H54 (cell line): ENCODE results near the gene FBLN2.

Source experiments
- DNase-seq: peaks from one replicate; pipeline ENCODE4 v3.0.0; 2011; ENCODE audit warnings: low spot score, mixed read lengths; ENCODE audit not compliant: insufficient read length
- FAIRE-seq: peaks from 3 replicates; lab custom pipeline; 2011; peaks lifted over from hg19 to GRCh38; lab: Jason Lieb, UNC
- POLR2A ChIP-seq: IDR thresholded peaks from 2 replicates; pipeline ENCODE4 v1.6.1; 2011; ENCODE audit warnings: low read depth, mild to moderate bottlenecking, low read length

FBLN2 gene

DNA sequence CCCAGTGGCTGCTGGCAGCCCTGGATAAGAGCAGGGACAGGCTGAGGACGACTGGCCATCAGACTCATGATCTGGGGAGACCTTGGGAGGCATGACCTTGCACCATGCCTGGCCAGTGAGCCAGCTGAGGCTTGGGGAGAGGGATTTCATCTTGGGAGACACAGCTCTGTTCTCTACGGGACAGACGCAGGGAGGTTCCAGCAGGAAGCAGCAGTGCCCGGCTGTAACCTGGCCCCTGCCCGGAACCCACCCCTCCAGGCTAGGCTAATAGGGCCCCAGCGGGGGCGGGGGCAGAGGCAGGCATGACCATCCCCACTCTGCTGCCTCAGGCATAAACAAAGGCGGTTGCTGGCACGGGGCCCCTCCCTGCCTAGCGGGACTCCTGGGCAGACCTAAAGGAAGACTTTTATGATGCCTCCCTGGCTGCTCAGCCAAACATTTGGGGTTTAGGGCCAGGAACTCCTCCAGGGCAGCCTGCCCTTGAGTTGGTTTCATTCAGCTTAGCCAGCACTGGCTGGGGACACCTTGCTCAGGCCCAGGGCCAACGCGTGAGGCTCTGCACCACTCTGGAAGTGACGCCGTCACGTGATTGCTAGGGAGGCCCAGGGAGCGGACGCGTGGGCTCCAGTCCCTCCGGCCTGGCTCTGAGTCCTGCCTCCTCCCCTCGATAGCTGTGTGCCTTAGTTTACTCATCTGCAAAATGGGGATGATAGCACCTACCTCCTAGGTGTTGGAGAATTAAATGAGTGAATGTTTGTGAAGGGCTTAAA, 41.2 kb upstream of the FBLN2 start:
- FAIRE-seq (no peak), DNase-seq (peak; percentile 49)
- no peak for TF ChIP-seq POLR2A

DNA sequence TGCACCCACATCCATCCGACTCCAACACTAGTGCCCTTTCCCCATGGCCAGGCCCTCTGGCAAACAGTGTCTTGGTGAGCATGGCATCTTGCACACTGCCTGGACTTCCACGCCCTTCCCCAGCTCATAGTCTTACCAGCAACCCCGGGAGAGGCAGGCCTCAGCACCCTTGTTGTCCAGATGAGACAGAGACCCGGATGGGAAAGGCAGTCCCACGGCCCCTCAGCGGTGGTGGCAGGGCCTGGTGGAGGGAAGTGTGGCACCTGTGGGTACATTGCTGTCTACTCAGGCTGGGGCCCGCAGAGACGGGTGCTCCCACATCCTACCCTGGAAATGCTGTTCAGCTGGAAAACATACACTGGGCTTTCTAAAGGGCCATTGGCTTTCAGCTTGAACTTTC, 40.4 kb upstream of the FBLN2 start:
- no peak for TF ChIP-seq POLR2A
- no peak for DNase-seq
- FAIRE-seq, result no peak

DNA sequence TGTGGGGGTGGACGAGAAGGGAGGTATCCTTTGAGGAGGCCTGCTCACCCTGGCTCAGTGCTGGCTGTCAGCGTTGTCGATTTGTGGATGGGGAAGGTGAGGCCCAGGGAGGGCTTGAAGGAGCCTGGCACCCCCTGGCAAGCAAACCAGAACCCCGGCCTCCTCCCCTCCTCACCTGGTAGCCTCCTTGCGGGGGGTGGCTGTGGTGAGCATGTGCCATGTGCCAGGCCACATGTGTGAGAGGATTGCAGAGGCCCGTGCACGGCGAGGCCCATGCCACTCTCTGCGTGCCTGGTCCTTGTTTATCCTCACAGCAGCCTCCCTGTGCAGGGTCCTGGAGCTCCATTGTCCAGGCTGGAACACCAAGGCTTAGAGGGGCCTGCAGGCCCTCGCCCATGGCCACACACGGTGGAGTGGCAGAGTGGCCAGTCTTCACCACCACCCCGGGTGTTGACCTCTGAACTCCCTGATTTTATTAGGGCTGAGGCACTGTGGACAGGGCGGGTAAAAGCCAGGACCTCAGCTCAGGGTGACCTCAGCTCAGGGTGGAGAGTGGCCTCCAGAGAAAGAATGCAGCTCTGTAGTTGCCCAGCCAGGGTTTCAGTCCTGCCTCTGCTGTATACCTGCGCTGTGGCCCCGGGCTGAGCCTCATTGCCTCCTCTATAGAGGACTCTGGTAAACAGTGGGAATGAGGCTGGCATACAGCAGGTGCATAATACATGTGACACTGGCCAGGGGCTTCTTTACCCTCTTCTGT, 39.7 kb upstream of the FBLN2 start:
- FAIRE-seq (no peak), DNase-seq (no peak)
- TF ChIP-seq POLR2A, result no peak

DNA sequence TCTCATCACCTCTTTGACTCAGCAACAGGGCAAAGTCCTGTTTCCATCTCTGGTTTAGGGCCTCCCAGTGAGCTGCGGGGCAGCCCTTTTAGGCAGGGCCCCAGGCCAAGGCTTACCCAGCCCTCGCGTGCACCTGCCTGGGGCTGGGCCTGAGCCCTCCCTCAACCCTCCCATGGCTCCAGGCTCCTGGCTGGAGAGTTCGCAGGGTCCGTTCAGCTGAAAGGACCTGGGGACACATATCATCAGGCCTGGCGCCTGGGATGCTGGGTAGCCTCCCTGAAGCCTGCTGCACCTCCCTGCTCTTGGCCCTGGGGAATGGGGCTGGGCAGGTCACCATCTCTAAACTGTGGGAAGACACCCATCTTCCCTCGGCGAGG, 39.1 kb upstream of the FBLN2 start:
- no peak for TF ChIP-seq POLR2A
- DNase-seq (no peak), FAIRE-seq (no peak)

DNA sequence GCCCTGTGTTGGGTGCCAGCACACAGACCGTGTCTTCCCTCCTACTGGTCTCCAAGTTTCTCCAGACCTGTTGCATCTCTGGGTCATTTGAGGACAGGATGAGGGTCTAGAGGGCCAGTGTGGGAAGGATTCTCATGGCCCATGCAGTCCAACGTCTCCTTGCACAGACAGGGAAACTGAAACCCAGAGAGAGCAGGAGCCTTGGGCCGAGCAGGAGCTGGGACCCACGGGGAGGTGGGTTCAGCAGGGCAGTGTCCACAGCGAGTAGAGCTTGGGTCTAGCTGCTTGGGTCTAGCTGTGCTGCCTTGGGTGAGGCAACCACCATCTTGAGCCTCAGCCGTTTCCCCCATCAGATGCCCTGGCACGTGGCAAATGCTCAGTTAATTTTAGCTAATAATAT, 36.5 kb upstream of the FBLN2 start:
- TF ChIP-seq POLR2A, result no peak
- FAIRE-seq (no peak), DNase-seq (no peak)

DNA sequence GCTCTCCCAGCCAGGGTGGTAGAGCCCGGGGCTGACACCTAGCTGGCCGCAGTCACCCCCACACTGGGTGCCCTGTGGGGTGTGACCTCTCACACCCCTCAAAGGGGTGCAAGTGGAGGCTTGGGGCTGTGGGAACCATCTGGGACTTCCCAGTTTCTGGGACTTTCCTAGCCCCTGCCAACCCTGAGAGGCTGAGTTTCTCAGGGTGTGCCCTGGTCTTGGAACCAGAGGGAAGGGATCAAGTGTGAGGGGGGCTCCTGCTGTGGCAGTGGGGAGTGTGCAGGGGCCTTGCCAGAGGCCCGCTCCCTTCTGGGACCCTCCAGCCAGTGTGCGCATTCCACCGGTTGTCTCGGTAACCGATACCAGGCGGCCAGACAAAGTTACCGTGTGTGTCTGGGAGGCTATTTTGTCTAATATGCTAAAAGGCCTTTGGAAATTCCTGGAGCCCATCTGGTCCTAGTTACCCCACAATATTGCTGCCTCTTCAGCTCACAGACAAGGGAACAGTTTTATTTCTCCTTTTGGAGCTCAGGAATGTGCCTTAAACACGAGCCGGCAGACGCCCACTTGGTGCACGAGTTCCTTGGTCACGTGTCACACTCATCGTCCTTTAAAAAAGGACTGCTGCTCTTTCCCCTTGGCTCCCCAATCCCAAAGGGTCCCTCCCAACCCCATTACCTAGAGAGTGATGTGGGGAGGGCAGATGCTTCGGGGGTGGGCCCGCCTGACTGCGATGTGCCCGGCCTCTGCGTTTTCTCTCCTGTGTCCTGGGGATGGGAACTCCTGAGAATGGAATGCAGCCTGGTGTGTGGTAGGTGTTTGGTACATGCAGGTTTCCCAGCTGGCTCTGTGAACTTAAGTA, 35.6 kb upstream of the FBLN2 start:
- TF ChIP-seq POLR2A, result no peak
- no peak for FAIRE-seq
- DNase-seq, result no peak

DNA sequence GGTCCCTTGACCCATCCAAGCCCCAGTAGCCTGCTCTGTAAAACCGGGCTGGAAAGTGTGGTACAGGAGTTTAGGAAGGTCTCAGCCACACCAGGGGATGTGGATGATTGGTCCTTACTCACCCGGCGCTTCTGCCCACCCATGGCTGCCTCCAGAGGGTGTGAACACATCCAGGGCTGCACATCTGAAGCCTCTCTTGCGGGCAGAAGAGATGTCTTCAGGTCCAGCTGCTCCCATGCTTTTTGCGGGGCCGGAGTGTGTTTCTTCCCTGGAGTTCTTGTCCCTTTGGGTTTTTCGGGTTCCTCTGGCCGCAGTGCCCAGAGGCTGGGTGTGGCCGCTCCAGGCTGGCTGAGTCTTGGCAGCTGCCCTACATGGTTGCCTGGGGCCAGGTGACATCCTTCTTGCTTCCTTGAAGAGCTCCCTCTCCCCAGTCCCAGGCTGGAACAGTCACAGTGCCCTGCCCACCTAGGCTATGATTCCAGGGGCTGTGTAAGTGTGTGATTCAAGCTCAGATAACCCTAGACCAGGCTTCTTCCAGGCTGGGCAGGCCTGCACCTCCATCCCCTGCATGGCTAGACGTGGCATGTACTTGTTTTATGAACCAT, 34.9 kb upstream of the FBLN2 start:
- no peak for FAIRE-seq
- TF ChIP-seq POLR2A, result no peak
- DNase-seq, result no peak

DNA sequence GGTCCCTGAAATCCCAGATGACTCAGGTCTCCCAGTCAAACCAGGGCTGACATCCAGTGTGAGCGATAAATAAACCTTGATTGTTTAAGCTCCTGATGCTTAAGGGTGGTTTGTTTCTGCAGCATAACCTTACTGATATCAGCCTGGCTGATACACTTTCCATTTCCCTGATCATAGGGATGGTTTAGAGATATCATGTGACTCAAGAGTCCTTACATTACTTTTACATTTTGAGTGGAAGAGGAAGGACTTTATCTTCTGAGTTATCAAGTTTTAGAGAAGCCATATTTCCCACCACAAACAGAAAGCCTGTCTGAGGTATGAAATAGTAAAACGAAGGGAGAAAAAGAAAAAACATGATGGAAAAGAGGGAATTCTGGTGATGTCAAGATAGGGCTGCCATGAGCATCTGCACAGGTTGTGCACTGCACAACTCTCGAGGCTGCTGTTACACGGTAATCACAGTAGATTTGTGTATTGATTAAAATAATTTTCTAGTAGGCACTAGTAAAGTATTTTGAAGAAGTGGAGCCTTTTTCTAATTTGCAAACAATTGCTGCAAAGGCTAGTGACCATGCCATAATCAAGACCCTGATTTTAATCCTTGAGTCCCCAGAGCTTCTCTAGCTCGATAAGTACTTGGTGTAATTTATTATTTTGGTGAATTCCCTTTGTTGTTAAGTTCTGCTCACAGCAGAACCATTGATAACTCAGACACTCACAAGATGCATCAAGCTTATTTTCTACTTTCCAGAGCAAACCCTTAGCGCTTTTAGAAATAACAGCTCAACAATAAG, 34.1 kb upstream of the FBLN2 start:
- no peak for TF ChIP-seq POLR2A
- FAIRE-seq, result no peak
- DNase-seq, result no peak

DNA sequence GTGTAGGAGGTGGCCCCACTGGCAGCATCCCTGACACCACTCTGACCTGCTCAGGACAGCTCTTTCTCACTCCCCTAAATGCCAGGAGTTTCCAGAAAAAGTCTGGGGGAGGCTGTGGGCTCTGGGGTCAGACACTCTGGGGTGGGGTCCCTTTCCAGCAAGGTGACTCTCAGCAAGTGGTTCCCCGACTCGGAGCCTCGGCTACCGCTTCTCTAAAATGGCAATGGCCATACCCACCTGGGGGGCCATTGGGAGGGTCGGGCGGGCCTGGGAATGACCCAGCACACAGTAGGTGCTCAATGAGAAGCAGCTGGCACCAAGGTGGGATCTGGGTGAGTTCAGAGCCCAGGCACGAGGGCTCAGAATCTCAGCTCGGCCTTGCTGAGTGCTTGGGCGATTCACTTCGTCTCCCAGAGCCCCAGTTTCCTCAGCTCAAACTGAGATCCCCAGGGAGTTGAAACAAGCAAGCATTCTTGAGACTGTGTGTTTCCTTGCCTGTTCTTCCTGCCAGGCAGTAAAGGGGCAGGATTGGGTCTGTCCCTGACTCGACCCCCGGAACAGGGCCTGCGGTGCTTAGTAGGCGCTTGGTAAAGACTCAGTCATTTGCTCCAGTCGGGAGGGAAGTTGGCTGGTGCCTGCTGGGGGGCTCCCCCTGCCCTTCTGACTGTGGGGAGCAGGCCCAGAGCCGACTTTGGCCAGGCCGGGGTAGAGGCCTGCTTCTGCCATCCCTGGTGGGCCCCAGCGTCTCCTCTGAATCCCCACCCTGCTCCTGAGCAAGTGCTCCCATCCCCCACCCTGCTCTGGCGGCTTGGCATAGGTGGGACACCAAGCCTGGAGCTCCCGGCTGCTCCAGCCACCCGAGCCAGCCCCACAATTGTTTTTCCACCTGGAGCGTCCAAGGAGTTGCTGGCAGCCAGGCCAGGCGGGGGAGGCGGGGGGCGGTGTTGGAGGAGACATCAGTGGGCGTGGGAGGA, 32.9 kb upstream of the FBLN2 start:
- no peak for FAIRE-seq
- TF ChIP-seq POLR2A, result no peak
- DNase-seq, result no peak

DNA sequence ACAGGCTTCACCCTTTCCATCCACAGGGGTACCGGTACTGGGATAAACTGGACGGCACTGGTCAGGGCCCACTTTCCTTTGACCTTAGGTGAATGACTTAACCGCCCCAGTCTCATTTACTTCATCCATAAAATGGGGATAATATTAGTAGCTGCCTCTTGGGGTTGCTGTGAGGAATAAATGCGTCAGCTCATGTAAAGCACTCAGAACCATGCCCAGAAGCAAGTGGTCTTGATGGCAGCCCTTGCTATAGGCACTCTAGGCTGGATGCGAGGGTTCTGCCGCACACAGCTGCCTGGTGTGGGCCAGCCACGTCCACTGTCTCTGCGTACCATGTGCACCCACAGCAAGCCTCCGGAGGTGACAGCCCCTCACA, 32.2 kb upstream of the FBLN2 start:
- DNase-seq (no peak), FAIRE-seq (no peak)
- TF ChIP-seq POLR2A, result no peak

DNA sequence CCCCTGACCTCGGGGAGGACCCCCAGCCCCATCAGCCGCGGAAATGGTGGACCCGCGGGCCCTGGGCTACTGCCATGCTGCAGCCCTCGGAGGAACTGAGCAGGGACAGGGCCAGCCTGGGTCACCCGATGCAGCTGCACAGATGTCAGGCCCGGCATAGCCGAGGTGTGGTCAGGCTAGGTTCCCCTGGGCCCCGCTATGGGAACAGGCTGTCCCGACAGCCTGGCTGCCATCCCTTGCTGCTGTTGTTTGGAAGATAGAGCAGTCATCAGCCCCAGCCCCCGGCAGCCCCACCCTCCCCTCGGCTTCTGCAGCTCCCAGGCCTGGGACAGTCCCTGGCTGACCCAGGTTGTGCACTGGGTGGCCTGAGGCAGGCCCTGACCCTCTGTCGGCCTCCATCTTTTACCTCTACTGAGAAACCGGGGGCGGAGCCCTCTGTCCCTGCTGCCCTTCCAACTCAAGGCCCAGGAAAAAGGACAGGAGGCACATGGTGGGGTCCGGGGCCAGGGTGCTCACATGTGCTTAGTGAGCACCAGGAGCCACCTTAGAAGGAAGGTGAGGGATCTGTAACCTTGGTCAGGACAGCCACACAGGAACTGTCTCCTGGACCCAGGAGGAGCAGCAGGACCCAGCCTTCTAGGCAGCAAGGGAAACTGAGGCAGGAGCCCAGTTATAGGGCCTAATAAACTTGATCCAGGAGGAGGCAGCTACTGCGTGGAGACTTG, 31.5 kb upstream of the FBLN2 start:
- no peak for TF ChIP-seq POLR2A
- no peak for DNase-seq
- no peak for FAIRE-seq
